Activated CD4-positive, alpha-beta T cell treated with anti-CD3 and anti-CD28 coated beads, Interleukin-2, amount 10 ng/mL, durations not matched to agents 7 days and 5 days (primary cell): ENCODE results near the gene WNT7A. TPM values are rescaled to one million over a fixed set of nuclear protein-coding genes. Genes with fewer than 3 reads are reported as not detected.
A peak's percentile ranks its signal among the peaks of the same experiment; 100 is the strongest.

Source experiments
- CTCF ChIA-PET: fragments of 350-600 bp; sonication (Branson Sonifier 250); formaldehyde crosslinking; loops from one replicate; lab custom pipeline; 2021; ENCODE audit warnings: antibody characterized with exemption; lab: Charles Lee
- POLR2A ChIA-PET: fragments of 350-600 bp; sonication (Branson Sonifier 250); formaldehyde crosslinking; loops from one replicate; lab custom pipeline; 2021; ENCODE audit warnings: antibody characterized with exemption; lab: Charles Lee
- DNase-seq: peaks from one replicate; pipeline ENCODE4 v3.0.0-alpha.2; 2020
- H3K27ac Mint-ChIP-seq: one replicate; pipeline ENCODE4 v1.8.0; 2021; ENCODE audit warnings: mild to moderate bottlenecking, moderate library complexity, mixed read lengths
- H3K27me3 Mint-ChIP-seq: one replicate; pipeline ENCODE4 v1.8.0; 2021; ENCODE audit warnings: mixed read lengths
- H3K36me3 Mint-ChIP-seq: one replicate; pipeline ENCODE4 v1.8.0; 2021; ENCODE audit warnings: low read depth, mixed read lengths
- H3K4me1 Mint-ChIP-seq: one replicate; pipeline ENCODE4 v1.8.0; 2021; ENCODE audit warnings: mixed read lengths
- H3K4me3 Mint-ChIP-seq: one replicate; pipeline ENCODE4 v1.8.0; 2021; ENCODE audit warnings: mild to moderate bottlenecking, moderate library complexity, mixed read lengths
- H3K9me3 Mint-ChIP-seq: one replicate; pipeline ENCODE4 v1.8.0; 2021; ENCODE audit warnings: mixed read lengths
- total RNA-seq, 2 experiments: library from RNA; stranded (reverse); gene quantifications; one replicate each; pipeline ENCODE4 v1.2.3, GENCODE V29; 2021

The WNT7A gene
- total RNA-seq, 2 experiments from 2014 or later: 0.20 to 0.29 TPM

- H3K27me3 Mint-ChIP-seq: peaks cover 3% of the 10 kb centered on the region
- H3K4me1 Mint-ChIP-seq: peaks cover 51% of the 10 kb centered on the region
- peaks cover 6% of the 10 kb centered on the region for H3K9me3 Mint-ChIP-seq
- peak overlapping the region; percentile 46 for H3K27ac Mint-ChIP-seq
- DNase-seq: no peak
- no peak overlapping the region for H3K4me3 Mint-ChIP-seq
- POLR2A ChIA-PET: no interaction called here
- CTCF ChIA-PET: interaction anchor here (0.6 to 3.6 kb wide), 3 partner anchors 11 to 1922 kb away, joined by 3 to 13 read pairs (median 3); partner anchors contain the start of gene WNT7A
- H3K36me3 Mint-ChIP-seq: peaks cover 12% of the 10 kb centered on the region
Measured at GRCh38 chr3:13892304-13892703, 12.4 kb upstream of the WNT7A start.

GRCh38 chr3:13891492-13892073 lies 11.7 kb upstream of the WNT7A start:
- POLR2A ChIA-PET: no interaction called here

GRCh38 chr3:13891017-13891392 lies 11.1 kb upstream of the WNT7A start:
- ChIA-PET CTCF (interaction anchor here (0.6 to 3.6 kb wide), 3 partner anchors 10 to 136 kb away, joined by 3 to 13 read pairs (median 5); partner anchors contain the start of gene WNT7A), POLR2A (no interaction called here)
- peak overlapping the region; percentile 98 for H3K27ac Mint-ChIP-seq

More at GRCh38 chr3:13891492-13892073, 11.7 kb upstream of the WNT7A start:
- peak; percentile 40 for DNase-seq
- CTCF ChIA-PET: interaction anchor here (0.6 to 3.6 kb wide), 3 partner anchors 11 to 137 kb away, joined by 3 to 13 read pairs (median 5); partner anchors contain the start of gene WNT7A
- peaks cover 6% of the 10 kb centered on the region for H3K9me3 Mint-ChIP-seq
- peaks cover 52% of the 10 kb centered on the region for H3K4me1 Mint-ChIP-seq
- peaks cover 3% of the 10 kb centered on the region for H3K27me3 Mint-ChIP-seq
- peaks cover 12% of the 10 kb centered on the region for H3K36me3 Mint-ChIP-seq
- no peak overlapping the region for H3K4me3 Mint-ChIP-seq
- H3K27ac Mint-ChIP-seq: peak overlapping the region; percentile 98

GRCh38 chr3:13890377-13891016 lies 10.6 kb upstream of the WNT7A start:
- ChIA-PET POLR2A (no interaction called here), CTCF (interaction anchor here (0.6 to 3.6 kb wide), 3 partner anchors 10 to 135 kb away, joined by 3 to 13 read pairs (median 5); partner anchors contain the start of gene WNT7A)
- peak overlapping the region; percentile 98 for H3K27ac Mint-ChIP-seq
- peaks cover 12% of the 10 kb centered on the region for H3K36me3 Mint-ChIP-seq
- peaks cover 5% of the 10 kb centered on the region for H3K27me3 Mint-ChIP-seq
- H3K9me3 Mint-ChIP-seq: peaks cover 6% of the 10 kb centered on the region
- DNase-seq: peak; percentile 74
- peak overlapping the region; percentile 63 for H3K4me3 Mint-ChIP-seq
- H3K4me1 Mint-ChIP-seq: peaks cover 46% of the 10 kb centered on the region

More at GRCh38 chr3:13891017-13891392, 11.1 kb upstream of the WNT7A start:
- Mint-ChIP-seq H3K9me3 (peaks cover 6% of the 10 kb centered on the region), H3K36me3 (peaks cover 12% of the 10 kb centered on the region), H3K27me3 (peaks cover 3% of the 10 kb centered on the region), H3K4me1 (peaks cover 48% of the 10 kb centered on the region), H3K4me3 (peak overlapping the region; percentile 63)
- DNase-seq: no peak

- no peak overlapping the region for H3K4me3 Mint-ChIP-seq
- ChIA-PET POLR2A (no interaction called here), CTCF (interaction anchor here (1.0 to 3.6 kb wide), 3 partner anchors 8 to 235 kb away, joined by 3 to 13 read pairs (median 6); partner anchors contain the start of gene WNT7A)
- peaks cover 42% of the 10 kb centered on the region for H3K4me1 Mint-ChIP-seq
- peaks cover 19% of the 10 kb centered on the region for H3K27me3 Mint-ChIP-seq
- no peak for DNase-seq
- no peak overlapping the region for H3K27ac Mint-ChIP-seq
- peaks cover 9% of the 10 kb centered on the region for H3K36me3 Mint-ChIP-seq
- H3K9me3 Mint-ChIP-seq: peaks cover 4% of the 10 kb centered on the region
Measured at GRCh38 chr3:13888576-13888975, 8.7 kb upstream of the WNT7A start.

GRCh38 chr3:13887495-13888300 lies 7.8 kb upstream of the WNT7A start:
- H3K4me3 Mint-ChIP-seq: no peak overlapping the region
- POLR2A ChIA-PET: no interaction called here
- CTCF ChIA-PET: interaction anchor here (0.6 to 2.5 kb wide), 4 partner anchors 9 to 230 kb away, joined by 3 to 8 read pairs (median 4); no protein-coding TSS in a partner anchor
- DNase-seq: peak; percentile 3
- H3K36me3 Mint-ChIP-seq: peaks cover 9% of the 10 kb centered on the region
- H3K27ac Mint-ChIP-seq: no peak overlapping the region
- peaks cover 4% of the 10 kb centered on the region for H3K9me3 Mint-ChIP-seq
- H3K4me1 Mint-ChIP-seq: peaks cover 42% of the 10 kb centered on the region
- peaks cover 25% of the 10 kb centered on the region for H3K27me3 Mint-ChIP-seq

- Mint-ChIP-seq H3K9me3 (peaks cover 4% of the 10 kb centered on the region), H3K36me3 (peaks cover 8% of the 10 kb centered on the region), H3K27ac (no peak overlapping the region), H3K4me1 (peaks cover 36% of the 10 kb centered on the region), H3K4me3 (no peak overlapping the region), H3K27me3 (peaks cover 33% of the 10 kb centered on the region)
- peak; percentile 2 for DNase-seq
- ChIA-PET CTCF (interaction anchor here (0.9 to 2.5 kb wide), 4 partner anchors 10 to 231 kb away, joined by 3 to 8 read pairs (median 4); no protein-coding TSS in a partner anchor), POLR2A (no interaction called here)
Measured at GRCh38 chr3:13886593-13887129, 6.8 kb upstream of the WNT7A start.

- Mint-ChIP-seq H3K27me3 (peaks cover 40% of the 10 kb centered on the region), H3K36me3 (peaks cover 2% of the 10 kb centered on the region), H3K27ac (no peak overlapping the region), H3K4me1 (peaks cover 26% of the 10 kb centered on the region), H3K9me3 (peaks cover 2% of the 10 kb centered on the region), H3K4me3 (no peak overlapping the region)
- no peak for DNase-seq
- CTCF ChIA-PET: interaction anchor here (0.9 to 2.5 kb wide), 7 partner anchors 31 to 239 kb away, joined by 3 to 10 read pairs (median 4); partner anchors contain the start of genes CHCHD4 and TMEM43
- POLR2A ChIA-PET: no interaction called here
Measured at GRCh38 chr3:13885704-13886010, 5.8 kb upstream of the WNT7A start.

GRCh38 chr3:13884851-13885703 lies 5.2 kb upstream of the WNT7A start:
- Mint-ChIP-seq H3K27me3 (peaks cover 40% of the 10 kb centered on the region), H3K9me3 (no peaks in the 10 kb centered on the region), H3K36me3 (no peaks in the 10 kb centered on the region), H3K4me3 (no peak overlapping the region), H3K4me1 (peaks cover 20% of the 10 kb centered on the region), H3K27ac (no peak overlapping the region)
- peak; percentile 82 for DNase-seq
- ChIA-PET CTCF (interaction anchor here (0.9 to 2.0 kb wide), 6 partner anchors 21 to 240 kb away, joined by 3 to 10 read pairs (median 4); partner anchors contain the start of genes CHCHD4 and TMEM43), POLR2A (no interaction called here)

- Mint-ChIP-seq H3K27ac (no peak overlapping the region), H3K4me1 (peaks cover 13% of the 10 kb centered on the region), H3K9me3 (no peaks in the 10 kb centered on the region), H3K36me3 (no peaks in the 10 kb centered on the region), H3K4me3 (no peak overlapping the region), H3K27me3 (peaks cover 49% of the 10 kb centered on the region)
- CTCF ChIA-PET: interaction anchor here (2.0 kb wide), 1 partner anchor 229 kb away, joined by 10 read pairs; no protein-coding TSS in a partner anchor
- POLR2A ChIA-PET: no interaction called here
- no peak for DNase-seq
Measured at GRCh38 chr3:13883681-13884080, 3.8 kb upstream of the WNT7A start.

GRCh38 chr3:13882876-13883275 lies 3.0 kb upstream of the WNT7A start:
- Mint-ChIP-seq H3K4me3 (no peak overlapping the region), H3K27me3 (peaks cover 55% of the 10 kb centered on the region), H3K36me3 (no peaks in the 10 kb centered on the region), H3K27ac (no peak overlapping the region), H3K4me1 (peaks cover 15% of the 10 kb centered on the region), H3K9me3 (no peaks in the 10 kb centered on the region)
- POLR2A ChIA-PET: no interaction called here
- no peak for DNase-seq
- CTCF ChIA-PET: no interaction called here
